HG02938 (cell line): ENCODE results near the gene IL4R.
"Not testable (repeated sequence)": the region's sequence is repeated elsewhere in the genome, so short reads cannot be mapped to it uniquely, and the experiment has no call there.

Source experiments
- ATAC-seq: cut with Tn5 transposase; IDR thresholded peaks from one replicate; pipeline ENCODE4 v1.9.1; 2021; ENCODE audit warnings: mild to moderate bottlenecking, moderate library complexity; ENCODE audit not compliant: unreplicated experiment

The IL4R gene

DNA sequence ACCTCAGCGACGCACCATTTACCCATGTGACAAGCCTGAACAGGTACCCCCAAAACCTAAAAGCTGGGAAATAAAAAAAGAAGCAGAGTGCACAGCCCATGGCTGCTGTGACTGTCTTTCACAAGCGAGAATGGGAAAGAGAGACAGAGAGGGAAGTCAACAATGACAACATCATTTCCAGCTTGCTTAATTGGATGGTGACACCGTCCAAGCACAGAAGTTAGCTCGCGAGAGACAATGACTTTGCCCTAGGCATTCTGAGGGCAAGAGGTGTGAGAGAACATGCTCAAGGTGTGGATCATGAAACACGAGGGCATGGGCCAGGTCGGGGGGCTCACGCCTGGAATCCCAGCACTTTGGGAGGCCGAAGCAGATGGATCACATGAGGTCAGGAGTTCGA, 25.9 kb upstream of the IL4R start:
- no peak for ATAC-seq

DNA sequence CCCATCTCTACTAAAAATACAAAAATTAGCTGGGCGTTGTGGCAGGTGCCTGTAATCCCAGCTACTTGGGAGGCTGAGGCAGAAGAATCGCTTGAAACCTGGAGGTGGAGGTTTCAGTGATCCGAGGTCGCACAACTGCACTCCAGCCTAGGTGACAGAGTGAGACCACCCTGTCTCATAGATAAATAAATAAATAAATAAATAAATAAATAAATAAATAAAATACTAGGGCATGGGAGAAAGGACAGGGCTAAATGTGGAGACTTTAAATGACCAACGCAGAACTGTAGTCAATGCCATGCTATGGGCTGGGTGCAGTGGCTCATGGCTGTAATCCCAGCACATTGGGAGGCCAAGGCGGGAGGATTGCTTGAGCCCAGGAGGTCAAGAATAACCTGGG, 25.5 kb upstream of the IL4R start:
- not testable (repeated sequence) for ATAC-seq

DNA sequence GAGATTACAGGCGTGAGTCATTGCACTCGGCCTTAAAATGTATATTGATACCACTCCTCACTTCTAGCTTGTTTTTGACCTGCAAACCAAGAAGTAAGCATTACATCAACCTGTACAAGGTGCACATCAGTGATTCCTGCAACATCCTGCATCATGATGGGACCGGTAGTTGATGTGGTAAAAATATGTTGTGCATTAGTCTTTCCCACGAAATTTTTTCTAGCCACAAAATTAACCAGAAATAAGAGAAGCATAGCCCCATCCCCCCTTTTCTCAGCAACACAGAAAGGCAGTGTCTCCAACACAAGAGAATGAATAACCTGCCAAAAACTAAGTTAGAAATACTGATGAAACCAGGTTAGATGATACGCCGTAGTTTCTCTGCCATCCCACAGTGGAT, 24.1 kb upstream of the IL4R start:
- ATAC-seq = no peak

DNA sequence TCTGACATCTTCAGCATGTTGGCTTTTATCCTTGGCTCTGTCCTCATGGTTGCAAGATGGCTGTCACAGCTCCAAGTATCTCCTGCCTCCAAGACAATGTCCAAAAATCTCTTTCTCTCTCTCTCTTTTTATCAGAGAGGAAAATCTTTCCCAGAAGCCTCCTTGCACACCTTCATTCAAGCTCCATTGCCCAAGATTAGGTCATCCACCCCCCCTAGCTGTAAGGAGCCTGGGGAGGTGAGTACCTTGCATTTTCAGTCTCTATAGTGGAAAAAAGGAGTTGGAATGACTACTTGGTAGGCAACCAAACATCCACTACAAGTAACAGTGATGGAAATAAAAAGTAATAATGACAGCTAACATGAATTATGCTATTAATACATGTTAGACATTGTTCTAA, 23.2 kb upstream of the IL4R start:
- ATAC-seq = no peak

DNA sequence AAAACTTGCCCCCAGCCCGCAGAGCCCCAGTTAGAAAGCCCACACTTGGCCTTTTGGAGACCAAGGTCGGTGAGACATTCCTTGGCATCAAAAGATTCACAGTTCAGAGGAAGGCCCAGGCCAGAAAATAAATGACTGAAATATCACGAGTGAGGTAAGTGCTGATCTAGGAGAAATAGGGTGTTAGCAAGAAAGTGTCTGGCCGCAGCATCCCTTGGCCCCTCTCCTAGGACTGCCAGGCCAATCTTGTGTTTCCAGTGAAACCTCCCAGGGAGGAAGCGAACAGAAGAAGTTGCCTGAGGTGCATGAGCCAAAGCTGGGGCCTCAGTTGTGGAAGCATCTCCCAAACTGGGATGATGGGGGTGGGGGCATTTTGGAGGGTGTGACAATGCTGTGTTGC, 22.7 kb upstream of the IL4R start:
- ATAC-seq = no peak

DNA sequence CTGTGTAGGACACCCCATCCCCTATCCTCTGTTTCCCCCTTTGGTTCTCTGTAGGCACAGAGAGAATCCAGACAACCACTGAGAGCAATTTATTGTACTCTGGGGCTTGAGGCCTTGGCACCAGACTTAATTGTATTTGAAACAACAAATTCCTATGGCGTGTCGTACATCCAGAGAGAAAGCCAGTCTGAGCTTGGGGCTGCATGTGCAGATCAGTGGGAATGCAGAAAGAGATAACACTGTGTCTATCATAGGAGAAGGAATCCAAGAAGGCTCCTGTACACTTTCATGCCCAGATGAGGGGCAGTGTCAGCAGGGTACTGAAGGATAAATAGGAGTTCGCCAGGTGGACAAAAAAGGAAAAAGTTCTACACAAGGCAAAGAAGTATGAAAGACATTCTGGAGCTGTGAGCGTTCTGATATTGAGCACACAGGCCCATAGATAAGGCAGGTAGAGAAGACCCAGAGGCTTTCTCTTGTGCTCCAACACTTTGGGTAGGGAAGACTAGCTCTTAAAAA, 22.0 kb upstream of the IL4R start:
- ATAC-seq = no peak

DNA sequence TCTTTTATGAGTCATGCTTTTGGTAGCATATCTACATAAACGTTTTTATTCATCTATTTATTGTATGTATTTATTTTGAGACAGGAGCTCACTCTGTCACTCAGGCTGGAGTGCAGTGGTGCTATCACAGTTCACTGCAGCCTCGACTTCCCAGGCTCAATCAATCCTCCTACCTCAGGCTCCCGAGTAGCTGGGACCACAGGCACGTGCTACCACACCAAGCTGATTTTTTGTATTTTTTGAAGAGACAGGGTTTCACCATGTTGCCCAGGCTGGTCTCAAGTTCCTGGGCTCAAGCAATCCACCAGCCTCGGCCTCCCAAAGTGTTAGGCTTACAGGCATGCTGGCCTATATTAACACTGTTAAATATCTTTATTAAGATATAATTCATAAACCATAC, 20.4 kb upstream of the IL4R start:
- ATAC-seq = no peak

DNA sequence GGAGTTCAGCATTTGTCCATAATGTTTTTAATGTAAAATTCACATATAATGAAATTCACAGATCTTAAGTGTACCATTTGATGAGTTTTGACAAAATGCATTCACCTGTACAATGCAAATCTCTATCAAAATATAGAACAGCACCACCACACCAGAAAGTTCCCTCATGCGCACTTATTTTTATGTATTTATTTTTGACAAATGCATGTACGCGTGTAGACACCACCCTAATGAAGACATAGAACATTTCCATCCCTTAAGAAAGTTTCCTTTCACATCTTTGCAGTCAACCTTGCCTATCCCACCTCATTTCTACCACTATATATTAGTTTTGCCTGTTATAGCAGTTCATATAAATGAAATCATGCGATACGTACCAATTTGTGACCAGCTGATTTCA, 15.6 kb upstream of the IL4R start:
- no peak for ATAC-seq

DNA sequence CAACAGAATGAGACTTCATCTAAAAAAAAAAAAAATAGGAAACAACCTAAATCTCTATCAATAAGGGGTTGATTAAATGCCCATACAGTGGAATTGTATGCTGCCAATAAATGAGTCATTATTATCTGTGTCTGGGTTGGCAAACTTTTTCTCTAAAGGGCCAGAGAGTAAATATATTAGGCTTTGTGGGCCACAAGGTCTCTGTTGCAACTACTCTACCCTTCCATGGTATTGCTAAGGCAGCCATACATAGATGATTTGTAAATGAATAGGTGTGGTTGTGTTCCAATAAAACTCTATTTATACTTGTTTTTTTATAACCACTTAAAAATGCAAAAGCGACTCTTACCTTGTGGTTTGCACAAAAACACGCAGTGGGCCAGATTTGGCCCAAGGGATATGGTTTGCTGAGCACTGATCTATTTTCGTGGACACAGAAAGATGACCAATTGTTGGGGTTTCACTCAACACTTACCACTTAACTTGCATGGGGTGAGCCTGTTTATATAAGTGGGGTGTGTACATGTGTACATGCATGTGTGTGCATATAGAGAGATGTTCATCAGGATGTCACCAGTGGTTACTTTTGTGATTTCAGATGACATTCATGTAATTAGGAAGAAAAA, 12.4 kb upstream of the IL4R start:
- ATAC-seq = no peak

DNA sequence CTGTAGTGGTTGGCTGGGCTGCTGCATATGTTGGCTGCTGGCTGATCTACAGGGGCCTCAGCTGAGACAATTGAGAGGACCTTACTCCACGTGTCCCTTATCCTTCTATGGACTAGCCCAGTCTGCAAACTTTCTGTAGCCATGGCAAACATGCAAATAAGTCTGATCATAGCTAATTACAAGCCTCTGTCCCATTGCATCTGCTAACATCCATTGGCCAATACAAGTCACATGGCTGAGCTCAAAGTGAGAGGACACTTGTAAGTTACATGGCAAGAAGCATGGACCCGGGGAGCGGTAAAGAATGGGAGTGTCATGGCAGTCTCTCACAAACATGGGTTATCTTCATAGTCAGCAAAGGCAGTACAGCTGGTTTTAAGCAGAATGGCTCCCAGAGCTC, 11.6 kb upstream of the IL4R start:
- ATAC-seq = no peak

DNA sequence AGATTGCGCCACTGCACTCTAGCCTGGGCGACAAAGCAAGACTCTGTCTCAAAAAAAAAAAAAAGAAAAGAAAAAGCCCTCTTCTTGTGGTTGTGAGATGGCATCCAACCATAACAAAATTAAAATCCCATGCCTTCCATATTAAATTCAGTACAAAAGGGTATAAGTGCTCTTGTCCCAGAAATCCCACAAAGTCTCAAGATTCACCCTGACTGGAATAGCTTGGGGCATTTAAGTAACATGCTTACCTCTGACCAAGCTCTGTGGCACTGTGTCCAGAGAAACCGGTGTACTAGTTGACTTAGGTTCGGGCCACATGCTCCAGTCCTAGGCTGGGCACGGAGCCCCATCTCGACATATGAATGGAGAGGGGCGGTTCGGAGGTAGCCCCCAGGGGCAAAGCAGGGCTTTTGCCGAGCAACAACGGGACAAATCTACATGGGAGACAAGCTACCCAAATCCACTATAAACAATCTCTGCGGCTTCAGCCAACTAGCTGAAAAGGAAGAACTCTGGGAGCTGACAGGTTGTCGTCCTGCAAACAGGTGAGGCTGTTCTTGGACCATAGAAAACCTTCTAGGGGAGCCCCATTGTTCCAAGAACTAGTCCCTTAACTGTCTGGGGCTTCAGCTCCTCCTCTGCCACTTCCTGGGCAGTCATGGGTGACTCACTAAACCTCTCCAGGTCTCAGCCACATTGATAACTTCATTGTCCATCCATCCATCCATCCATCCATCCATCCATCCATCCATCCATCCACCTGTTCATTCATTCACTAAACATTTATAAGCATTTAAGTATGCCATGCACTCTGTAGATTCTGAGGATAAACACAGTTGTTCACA, 10.3 kb upstream of the IL4R start:
- ATAC-seq = no peak

DNA sequence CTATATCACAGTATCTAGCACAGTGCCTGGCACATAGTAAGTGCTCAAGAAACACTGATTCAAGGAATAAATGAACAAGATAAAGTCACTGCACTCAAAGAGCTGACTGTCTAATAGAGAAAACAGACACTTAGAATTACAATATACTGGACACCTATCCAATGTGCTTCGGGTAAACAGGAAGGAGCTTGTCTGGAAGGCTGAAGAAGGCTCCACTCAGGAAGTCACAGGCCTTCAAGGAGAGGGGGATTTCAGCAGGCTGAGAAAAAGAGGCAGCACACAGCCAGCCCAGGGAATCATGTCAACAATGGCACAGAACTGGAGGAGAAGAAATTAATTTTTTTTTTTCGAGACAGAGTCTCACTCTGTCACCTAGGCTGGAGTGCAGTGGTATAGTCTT, 9.7 kb upstream of the IL4R start:
- ATAC-seq = no peak

DNA sequence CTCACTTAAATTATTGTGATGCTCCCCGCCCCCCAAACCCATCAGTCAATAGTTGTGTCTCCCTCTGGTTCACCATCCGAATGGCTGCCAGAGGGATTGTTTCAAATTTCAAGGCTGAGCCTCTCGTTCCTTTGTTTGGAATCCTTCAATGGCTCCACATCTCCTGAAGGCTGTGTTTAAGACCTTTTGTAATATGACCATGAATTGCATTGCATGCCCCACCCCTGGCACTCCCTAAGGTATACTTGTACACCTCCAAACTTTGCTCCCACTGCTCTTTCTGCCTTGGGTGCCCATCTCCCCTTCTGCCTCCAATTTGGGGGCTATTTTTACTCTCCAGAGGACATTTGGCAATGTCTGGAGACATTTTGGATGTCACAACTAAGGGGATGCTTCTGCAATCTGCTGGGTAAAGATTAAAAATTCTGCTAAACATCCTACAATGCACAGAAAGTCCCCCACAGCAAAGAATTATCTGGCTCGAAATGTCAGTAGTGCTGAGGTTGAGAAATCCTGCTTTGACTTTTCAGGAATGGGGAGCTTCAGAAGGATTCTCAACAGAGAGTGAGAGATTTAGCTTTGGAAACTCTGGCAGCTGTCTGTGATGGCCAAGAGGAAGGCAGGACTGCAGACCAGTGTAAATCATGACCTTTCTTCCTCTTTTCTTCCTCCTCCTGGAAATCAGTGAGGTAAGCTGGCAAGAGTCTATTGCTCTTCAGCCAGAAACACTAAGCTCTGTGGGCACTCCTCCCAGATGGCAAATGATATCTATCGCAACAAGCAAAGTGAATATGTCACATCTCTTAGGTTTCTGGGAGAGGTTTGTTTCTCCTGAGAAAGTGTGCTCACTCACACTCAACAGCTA, 8.7 kb upstream of the IL4R start:
- ATAC-seq = no peak

DNA sequence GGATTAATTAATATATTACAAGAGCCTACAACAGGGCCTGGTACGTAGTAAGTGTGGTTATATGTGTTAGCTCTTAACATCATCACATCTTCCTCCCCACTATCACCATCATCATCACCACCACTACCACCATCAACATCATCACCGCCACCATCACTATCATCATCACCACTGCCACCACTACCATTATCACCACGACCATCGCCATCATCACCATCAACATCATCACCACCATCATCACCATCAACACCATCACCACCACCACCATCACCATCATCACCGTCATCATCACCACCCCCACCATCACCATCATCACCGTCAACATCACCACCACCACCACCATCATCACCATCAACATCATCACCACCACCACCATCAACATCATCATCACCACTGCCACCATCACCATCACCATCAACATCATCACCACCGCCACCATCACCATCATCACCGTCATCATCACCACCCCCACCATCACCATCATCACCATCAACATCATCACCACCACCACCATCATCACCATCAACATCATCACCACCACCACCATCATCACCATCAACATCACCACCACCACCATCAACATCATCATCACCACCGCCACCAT, 7.8 kb upstream of the IL4R start:
- no peak for ATAC-seq

DNA sequence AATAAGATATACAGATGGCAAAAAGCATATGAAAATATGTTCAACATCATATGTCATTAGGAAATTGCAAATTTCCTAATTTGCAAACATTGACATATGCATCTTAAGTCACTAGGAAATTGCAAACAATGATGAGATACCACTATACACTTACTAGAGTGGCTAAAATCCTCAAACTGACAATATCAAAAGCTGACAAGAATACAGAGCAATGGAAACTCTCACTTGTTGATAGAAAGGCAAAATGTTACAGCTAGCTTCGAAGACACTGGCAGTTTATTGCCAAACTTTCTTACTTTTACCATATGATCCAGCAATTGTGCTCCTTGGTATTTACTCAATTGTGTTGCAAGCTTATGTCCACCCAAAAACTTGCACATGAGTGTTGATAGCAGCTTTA, 5.0 kb upstream of the IL4R start:
- ATAC-seq = no peak

DNA sequence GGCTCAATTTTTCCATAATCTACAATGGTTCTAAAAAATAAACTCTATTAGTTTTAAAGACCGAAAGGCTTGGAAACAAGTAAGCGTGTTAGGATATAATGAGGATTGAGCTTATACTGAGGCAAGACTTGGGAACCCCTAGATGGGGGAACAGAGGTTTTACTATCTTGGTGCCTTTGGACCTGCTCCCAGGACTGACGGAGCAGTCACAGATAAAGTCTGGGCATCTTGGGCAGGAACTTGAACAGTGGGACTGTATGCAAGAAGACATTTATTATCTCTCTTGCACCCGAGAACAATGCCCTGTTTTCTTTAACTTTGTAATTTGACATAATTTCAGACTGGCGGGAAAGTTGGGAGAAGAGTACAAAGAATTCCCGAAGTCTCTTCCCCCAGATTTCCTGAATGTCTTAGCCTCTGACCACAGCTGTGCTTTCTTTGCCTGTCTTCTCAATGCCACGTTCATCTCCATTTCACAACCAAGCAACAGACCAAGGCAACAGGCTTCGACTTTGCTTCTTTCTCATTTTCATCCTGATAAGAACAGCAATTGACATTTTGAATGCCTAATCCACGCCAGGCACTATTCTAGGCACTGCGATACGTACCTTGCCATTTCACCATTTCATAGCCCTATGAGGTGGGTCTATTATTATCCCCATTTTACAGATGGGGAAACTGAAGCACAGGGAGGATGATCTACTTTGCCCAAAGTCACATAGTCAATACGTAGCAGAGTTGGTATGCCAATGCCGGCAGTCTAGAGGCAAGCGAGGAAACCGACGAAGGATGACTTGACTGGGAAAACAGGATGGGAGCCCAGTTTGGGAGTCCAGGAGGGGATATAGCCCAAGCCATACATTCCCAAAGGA, 3.0 kb upstream of the IL4R start:
- ATAC-seq = no peak

DNA sequence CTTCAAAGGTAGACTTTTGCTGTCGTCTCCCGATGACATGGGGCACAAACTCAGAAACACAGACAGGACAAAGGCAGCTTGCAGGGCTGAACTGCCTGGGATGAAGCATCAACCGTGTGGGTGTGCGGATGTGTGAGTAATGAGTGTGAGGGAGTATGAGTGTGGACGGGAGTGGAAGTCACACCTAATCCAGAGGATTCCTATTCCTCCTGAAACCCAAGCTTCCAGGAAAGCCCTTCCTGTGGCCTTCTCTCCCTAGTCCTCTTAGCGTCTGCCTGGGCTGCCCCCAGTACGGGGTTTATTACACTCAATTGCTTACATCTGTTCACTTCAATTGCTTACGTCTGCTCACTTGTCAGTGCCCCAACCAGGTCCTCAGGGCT, 2.3 kb upstream of the IL4R start:
- ATAC-seq = no peak

DNA sequence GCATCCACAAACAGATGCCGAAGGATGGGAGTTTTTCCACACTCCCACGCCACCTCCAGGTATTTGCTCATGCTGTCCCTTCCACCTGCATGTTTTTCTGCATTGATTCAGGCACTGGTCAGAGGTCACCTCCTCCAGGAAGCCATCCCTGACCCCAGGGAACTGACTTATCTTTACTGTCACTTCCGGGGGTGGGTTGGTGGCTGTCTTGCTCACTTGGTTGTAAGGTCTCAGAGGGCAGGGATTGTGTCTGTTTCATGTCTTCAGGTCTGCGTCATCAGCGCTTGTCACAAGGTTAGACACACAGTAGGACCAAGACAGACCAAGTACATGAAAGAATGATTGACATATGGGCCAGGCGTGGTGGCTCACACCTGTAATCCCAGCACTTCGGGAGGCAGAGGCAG, 1.9 kb upstream of the IL4R start:
- no peak for ATAC-seq

DNA sequence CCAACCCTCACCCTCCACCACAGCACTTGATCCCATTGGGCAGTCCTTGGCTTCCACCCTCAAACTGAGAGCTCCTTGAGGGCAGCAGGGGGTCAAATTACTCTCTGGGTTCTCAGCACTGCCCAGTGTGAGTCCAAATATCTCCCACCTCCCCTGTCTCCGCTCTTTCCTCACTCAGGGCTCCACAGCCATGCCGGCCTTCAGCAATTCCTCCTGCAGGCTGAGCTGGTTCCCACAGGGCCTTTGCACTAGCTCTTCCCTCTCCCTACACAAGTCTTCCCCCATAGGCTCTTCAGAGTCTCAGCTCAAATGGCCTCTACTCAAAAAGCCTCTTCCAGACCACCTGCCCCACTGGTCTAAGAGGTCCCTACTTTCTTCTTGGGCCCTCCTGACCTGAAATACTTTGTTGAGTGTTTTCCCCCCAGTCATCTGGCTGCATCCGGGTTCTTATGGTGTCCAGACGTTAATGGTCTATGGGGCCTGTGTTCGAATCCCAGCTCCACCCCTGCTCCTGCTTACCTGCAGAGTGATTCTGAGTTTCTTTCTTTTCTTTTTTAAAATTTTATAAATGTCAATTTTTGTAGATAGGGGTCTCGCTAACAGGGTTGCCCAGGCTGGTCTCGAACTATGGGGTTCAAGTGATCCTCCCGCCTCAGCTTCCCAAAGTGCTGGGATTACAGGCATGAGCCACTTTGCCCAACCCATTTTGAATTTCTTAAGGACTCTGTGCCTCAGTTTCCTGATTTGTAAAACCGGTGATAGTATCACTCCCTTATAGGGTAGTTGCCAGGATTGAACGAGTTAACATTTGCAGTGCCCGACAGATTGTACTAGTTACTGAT, 973 bp upstream of the IL4R start:
- ATAC-seq = no peak
